Measurements from ENCODE around the gene SLC24A4.

GRCh38 chr14:92401561-92401960 is 78.6 kb downstream of the SLC24A4 start:
- TF ChIP-seq POLR2A (IDR thresholded peaks at IDR 0.05; ENCODE audit: low read depth, low read length) (no peak), POLR2AphosphoS5 (IDR thresholded peaks at IDR 0.05; ENCODE audit: low read depth, low read length) (no peak)

Measured in GM12892 (cell line).